GM23338 (cell line): ENCODE data around the gene SPINT1.

Source experiments
- CREB1 ChIP-seq: fragments of 250-450 bp; sonication (Bioruptor Pico); IDR thresholded peaks from 2 replicates; pipeline ENCODE4 v1.5.0; 2020; ENCODE audit warnings: low read depth, mild to moderate bottlenecking, moderate library complexity
- EZH2 ChIP-seq: fragments of 200-600 bp; sonication (generic); IDR thresholded peaks from one replicate; pipeline ENCODE4 v1.8.0; 2017; ENCODE audit warnings: antibody characterized with exemption, mild to moderate bottlenecking, low read depth; ENCODE audit not compliant: unreplicated experiment
- EZH2phosphoT487 ChIP-seq: fragments of 200-600 bp; sonication (generic); IDR thresholded peaks from one replicate; pipeline ENCODE4 v1.8.1; 2018; ENCODE audit warnings: antibody characterized with exemption; ENCODE audit not compliant: unreplicated experiment
- JUNB ChIP-seq: IDR thresholded peaks from one replicate; pipeline ENCODE4 v1.6.1; 2016; ENCODE audit warnings: antibody characterized with exemption; ENCODE audit not compliant: unreplicated experiment
- POLR2AphosphoS5 ChIP-seq: IDR thresholded peaks from 2 replicates; pipeline ENCODE4 v1.6.1; 2016; ENCODE audit warnings: antibody characterized with exemption, low read depth
- ZNF114 ChIP-seq: fragments of 250-450 bp; sonication (Bioruptor Pico); IDR thresholded peaks from 2 replicates; pipeline ENCODE4 v1.5.0; 2020; ENCODE audit warnings: mild to moderate bottlenecking, moderate library complexity
- TF ChIP-seq, protein P1 (sequence below), 2 experiments: fragments of 200-600 bp in 1 of 2; sonication (generic) in 1 of 2; conservative IDR thresholded peaks; 2 replicates each; pipeline versions ENCODE4 v1.5.1 to v1.6.1; 2016 to 2017; ENCODE audit warnings: antibody characterized with exemption in 2 of 2, low read depth in 2 of 2, mild to moderate bottlenecking in 2 of 2, moderate library complexity in 1 of 2
- TF ChIP-seq, protein P2 (sequence below): IDR thresholded peaks from one replicate; pipeline ENCODE4 v1.6.1; 2018; ENCODE audit warnings: antibody characterized with exemption; ENCODE audit not compliant: unreplicated experiment
- TF ChIP-seq, protein P3 (sequence below): IDR thresholded peaks from 2 replicates; pipeline ENCODE4 v1.6.1; 2016; ENCODE audit warnings: antibody characterized with exemption

DNA sequence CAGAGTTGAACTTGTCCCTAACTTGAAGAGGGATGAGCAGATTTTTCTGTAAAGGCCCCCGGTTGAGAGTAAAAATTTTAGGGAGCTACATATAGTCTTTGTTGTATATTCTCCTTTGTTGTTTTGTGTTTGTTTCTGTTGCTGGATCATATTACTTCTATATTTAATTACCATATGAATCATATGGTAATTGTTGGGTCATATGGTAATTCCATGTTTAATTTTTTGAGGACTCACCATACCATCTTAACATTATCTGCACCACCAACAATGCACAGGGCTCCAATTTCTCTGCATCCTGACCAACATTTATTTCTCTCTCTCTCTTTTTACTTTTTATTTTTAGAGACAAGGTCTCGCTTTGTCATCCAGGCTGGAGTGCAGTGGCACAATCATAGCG is 44.3 kb upstream of the SPINT1 start:
- TF ChIP-seq, protein P1, sequence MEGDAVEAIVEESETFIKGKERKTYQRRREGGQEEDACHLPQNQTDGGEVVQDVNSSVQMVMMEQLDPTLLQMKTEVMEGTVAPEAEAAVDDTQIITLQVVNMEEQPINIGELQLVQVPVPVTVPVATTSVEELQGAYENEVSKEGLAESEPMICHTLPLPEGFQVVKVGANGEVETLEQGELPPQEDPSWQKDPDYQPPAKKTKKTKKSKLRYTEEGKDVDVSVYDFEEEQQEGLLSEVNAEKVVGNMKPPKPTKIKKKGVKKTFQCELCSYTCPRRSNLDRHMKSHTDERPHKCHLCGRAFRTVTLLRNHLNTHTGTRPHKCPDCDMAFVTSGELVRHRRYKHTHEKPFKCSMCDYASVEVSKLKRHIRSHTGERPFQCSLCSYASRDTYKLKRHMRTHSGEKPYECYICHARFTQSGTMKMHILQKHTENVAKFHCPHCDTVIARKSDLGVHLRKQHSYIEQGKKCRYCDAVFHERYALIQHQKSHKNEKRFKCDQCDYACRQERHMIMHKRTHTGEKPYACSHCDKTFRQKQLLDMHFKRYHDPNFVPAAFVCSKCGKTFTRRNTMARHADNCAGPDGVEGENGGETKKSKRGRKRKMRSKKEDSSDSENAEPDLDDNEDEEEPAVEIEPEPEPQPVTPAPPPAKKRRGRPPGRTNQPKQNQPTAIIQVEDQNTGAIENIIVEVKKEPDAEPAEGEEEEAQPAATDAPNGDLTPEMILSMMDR (conservative IDR thresholded peaks at IDR 0.05; ENCODE audit: low read depth in 2 of 2) = no peak
- TF ChIP-seq CREB1 (CRISPR knock-in tag) = no peak
- TF ChIP-seq, protein P2, sequence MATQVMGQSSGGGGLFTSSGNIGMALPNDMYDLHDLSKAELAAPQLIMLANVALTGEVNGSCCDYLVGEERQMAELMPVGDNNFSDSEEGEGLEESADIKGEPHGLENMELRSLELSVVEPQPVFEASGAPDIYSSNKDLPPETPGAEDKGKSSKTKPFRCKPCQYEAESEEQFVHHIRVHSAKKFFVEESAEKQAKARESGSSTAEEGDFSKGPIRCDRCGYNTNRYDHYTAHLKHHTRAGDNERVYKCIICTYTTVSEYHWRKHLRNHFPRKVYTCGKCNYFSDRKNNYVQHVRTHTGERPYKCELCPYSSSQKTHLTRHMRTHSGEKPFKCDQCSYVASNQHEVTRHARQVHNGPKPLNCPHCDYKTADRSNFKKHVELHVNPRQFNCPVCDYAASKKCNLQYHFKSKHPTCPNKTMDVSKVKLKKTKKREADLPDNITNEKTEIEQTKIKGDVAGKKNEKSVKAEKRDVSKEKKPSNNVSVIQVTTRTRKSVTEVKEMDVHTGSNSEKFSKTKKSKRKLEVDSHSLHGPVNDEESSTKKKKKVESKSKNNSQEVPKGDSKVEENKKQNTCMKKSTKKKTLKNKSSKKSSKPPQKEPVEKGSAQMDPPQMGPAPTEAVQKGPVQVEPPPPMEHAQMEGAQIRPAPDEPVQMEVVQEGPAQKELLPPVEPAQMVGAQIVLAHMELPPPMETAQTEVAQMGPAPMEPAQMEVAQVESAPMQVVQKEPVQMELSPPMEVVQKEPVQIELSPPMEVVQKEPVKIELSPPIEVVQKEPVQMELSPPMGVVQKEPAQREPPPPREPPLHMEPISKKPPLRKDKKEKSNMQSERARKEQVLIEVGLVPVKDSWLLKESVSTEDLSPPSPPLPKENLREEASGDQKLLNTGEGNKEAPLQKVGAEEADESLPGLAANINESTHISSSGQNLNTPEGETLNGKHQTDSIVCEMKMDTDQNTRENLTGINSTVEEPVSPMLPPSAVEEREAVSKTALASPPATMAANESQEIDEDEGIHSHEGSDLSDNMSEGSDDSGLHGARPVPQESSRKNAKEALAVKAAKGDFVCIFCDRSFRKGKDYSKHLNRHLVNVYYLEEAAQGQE = no peak
- TF ChIP-seq EZH2 = no peak
- TF ChIP-seq ZNF114 = no peak
- TF ChIP-seq EZH2phosphoT487 = no peak
- TF ChIP-seq POLR2AphosphoS5 = no peak
- TF ChIP-seq JUNB = no peak
- TF ChIP-seq, protein P3, sequence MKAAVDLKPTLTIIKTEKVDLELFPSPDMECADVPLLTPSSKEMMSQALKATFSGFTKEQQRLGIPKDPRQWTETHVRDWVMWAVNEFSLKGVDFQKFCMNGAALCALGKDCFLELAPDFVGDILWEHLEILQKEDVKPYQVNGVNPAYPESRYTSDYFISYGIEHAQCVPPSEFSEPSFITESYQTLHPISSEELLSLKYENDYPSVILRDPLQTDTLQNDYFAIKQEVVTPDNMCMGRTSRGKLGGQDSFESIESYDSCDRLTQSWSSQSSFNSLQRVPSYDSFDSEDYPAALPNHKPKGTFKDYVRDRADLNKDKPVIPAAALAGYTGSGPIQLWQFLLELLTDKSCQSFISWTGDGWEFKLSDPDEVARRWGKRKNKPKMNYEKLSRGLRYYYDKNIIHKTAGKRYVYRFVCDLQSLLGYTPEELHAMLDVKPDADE = no peak
